Right atrium auricular region (tissue), 2 donors: ENCODE results near the gene AGPAT4. TPM values are rescaled to one million over a fixed set of nuclear protein-coding genes. Genes with fewer than 3 reads are reported as not detected.

ENCODE experiments used
- DNase-seq: peaks from one replicate; pipeline ENCODE4 v3.0.0-alpha.2; 2019; ENCODE audit warnings: low spot score
- H3K27ac ChIP-seq, 2 donors: fragments of 200-600 bp; sonication (generic); 1 replicate in 1 of 2; 2 replicates in 1 of 2; pipeline ENCODE4 v1.5.1; 2016 to 2019
- H3K27me3 ChIP-seq, 2 donors: fragments of 200-600 bp; sonication (generic); one replicate each; pipeline versions ENCODE4 v1.5.1 to v1.6.0; 2017 to 2019
- H3K36me3 ChIP-seq: fragments of 200-600 bp; sonication (generic); one replicate; pipeline ENCODE4 v1.5.1; 2016
- H3K4me1 ChIP-seq, 2 donors: fragments of 200-600 bp; sonication (generic); one replicate each; pipeline versions ENCODE4 v1.5.1 to v1.6.0; 2017 to 2019
- H3K4me3 ChIP-seq, 2 donors: fragments of 200-600 bp; sonication (generic); 1 replicate in 1 of 2; 2 replicates in 1 of 2; pipeline ENCODE4 v1.5.1; 2017 to 2019; ENCODE audit warnings: mild to moderate bottlenecking in 1 of 2, moderate library complexity in 1 of 2
- H3K9me3 ChIP-seq, 2 donors: fragments of 200-600 bp; sonication (generic); one replicate each; pipeline ENCODE4 v1.5.1; 2019
- CTCF ChIP-seq, 2 donors: fragments of 200-600 bp; sonication (generic); IDR thresholded peaks; one replicate each; pipeline ENCODE4 v1.5.1; 2019; ENCODE audit warnings: antibody characterized with exemption in 2 of 2
- total RNA-seq, 2 donors: library from RNA; depleted of rRNA; stranded (reverse); fragments of >200 nt; gene quantifications; one replicate each; pipeline ENCODE4 v1.1.0, GENCODE V29; 2016

AGPAT4 gene
- total RNA-seq, 2 donors from 2014 or later, result 2.3 to 2.6 TPM

DNA sequence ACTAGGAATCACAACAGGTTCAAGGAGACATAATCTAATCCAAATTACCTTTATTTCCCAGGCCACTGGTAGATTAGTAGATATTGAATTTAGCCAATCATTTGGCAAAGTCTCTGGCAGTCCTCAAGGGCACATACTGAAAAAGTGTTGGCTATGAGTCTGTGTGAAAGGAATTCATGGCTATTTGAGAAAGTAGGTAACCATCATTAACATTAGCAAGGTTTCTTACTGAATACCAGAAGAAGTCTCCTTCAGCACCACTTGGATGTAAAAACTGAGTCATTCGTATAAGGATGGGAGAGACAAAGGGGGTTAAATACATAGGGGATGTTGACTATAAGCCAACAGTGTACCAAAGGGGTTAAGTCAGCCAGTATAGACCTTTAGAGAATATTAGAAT lies 36.7 kb downstream of the AGPAT4 start:
- no peak for TF ChIP-seq CTCF (IDR thresholded peaks at IDR 0.05)
- no peaks in the 10 kb centered on the region for H3K27me3 ChIP-seq
- no peak overlapping the region for H3K27ac ChIP-seq
- H3K36me3 ChIP-seq, result no peaks in the 10 kb centered on the region
- H3K4me1 ChIP-seq, result peaks cover 0 to 17% of the 10 kb centered on the region in 2 donors
- DNase-seq, result no peak
- no peak overlapping the region for H3K4me3 ChIP-seq
- H3K9me3 ChIP-seq, result no peaks in the 10 kb centered on the region

- no peak for TF ChIP-seq CTCF (IDR thresholded peaks at IDR 0.05)
- DNase-seq, result no peak
- H3K27me3 ChIP-seq, result no peaks in the 10 kb centered on the region
- H3K4me1 ChIP-seq, result peaks cover 0 to 17% of the 10 kb centered on the region in 2 donors
- no peaks in the 10 kb centered on the region for H3K9me3 ChIP-seq
- H3K27ac ChIP-seq, result no peak overlapping the region
- H3K36me3 ChIP-seq, result no peaks in the 10 kb centered on the region
- H3K4me3 ChIP-seq, result no peak overlapping the region
Measured at GRCh38 chr6:161235776-161236633, 37.9 kb downstream of the AGPAT4 start.

GRCh38 chr6:161233986-161234661 lies 39.7 kb downstream of the AGPAT4 start:
- no peaks in the 10 kb centered on the region for H3K9me3 ChIP-seq
- peaks cover 0 to 24% of the 10 kb centered on the region in 2 donors for H3K4me1 ChIP-seq
- no peaks in the 10 kb centered on the region for H3K27me3 ChIP-seq
- no peak for TF ChIP-seq CTCF (IDR thresholded peaks at IDR 0.05)
- no peak overlapping the region for H3K4me3 ChIP-seq
- H3K27ac ChIP-seq, result no peak overlapping the region
- H3K36me3 ChIP-seq, result no peaks in the 10 kb centered on the region
- peak; percentile 83 for DNase-seq

DNA sequence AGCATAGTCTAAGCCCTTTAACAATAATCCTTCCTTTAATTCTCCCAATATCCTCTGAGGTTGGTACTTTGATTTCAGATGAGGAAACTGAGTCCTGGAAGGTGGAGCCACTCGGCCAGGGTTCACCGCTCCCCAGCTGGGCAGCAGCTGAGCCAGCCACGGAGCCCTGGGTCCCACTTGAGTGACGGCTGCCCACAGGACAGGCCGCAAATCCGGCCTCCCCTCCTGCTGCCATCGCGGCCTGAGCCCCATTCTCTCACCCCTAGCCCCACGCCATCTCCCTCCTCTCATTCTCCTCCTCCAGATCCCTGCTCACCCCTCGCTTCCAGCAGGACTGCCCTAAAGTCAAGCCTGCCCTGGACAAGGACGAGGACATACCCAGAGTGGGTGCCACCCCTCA lies 41.4 kb downstream of the AGPAT4 start:
- no peak overlapping the region for H3K4me3 ChIP-seq

DNA sequence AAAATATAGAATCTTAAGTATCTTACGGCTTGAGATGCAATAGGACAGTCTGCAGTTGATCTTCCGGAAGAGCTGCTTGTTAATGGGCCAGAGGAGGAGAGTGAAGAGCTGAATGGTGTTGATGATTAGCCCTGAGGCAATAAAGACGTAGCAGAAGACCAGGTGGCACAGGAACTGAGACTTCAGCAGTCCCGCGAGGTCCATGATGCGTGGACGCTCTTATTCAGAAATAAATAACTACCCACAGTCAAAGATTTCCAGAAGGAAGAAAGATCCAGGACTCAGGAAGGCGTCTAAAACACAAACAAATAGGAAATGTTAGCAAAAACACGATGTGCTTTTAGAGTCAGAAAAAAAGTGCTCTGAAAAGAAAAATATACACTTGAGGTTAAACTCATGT lies 41.9 kb downstream of the AGPAT4 start:
- Histone ChIP-seq H3K4me3 (no peak overlapping the region), H3K36me3 (no peaks in the 10 kb centered on the region), H3K4me1 (peaks cover 0 to 41% of the 10 kb centered on the region in 2 donors), H3K9me3 (no peaks in the 10 kb centered on the region), H3K27ac (no peak overlapping the region), H3K27me3 (no peaks in the 10 kb centered on the region)
- TF ChIP-seq CTCF (IDR thresholded peaks at IDR 0.05), result no peak
- DNase-seq, result no peak

More for the DNA sequence above, 41.4 kb downstream of the AGPAT4 start:
- TF ChIP-seq CTCF (IDR thresholded peaks at IDR 0.05), result no peak
- no peaks in the 10 kb centered on the region for H3K36me3 ChIP-seq
- H3K9me3 ChIP-seq, result no peaks in the 10 kb centered on the region
- no peak for DNase-seq
- no peak overlapping the region for H3K27ac ChIP-seq
- no peaks in the 10 kb centered on the region for H3K27me3 ChIP-seq
- peaks cover 0 to 36% of the 10 kb centered on the region in 2 donors for H3K4me1 ChIP-seq
